Peyer's patch (tissue), 4 donors: Measurements from ENCODE around the gene LYSET.
"Not testable (repeated sequence)": the region's sequence is repeated elsewhere in the genome, so short reads cannot be mapped to it uniquely, and the experiment has no call there.

ENCODE experiments used
- CTCF ChIP-seq, 6 experiments: fragments of 450-650 bp in 4 of 6; fragments of 200-600 bp in 2 of 6; sonication (generic) in 1 of 6; IDR thresholded peaks; one replicate each; pipeline ENCODE4 v1.5.1; 2017 to 2019; ENCODE audit warnings: antibody characterized with exemption in 6 of 6, mild to moderate bottlenecking in 3 of 6, moderate library complexity in 1 of 6
- POLR2A ChIP-seq, 2 donors: fragments of 450-650 bp; IDR thresholded peaks; one replicate each; pipeline ENCODE4 v1.5.1; 2017; ENCODE audit warnings: antibody characterized with exemption in 2 of 2, mild to moderate bottlenecking in 2 of 2, moderate library complexity in 2 of 2

GRCh38 chr14:93170141-93170540, 15.0 kb upstream of the LYSET start:
- not testable (repeated sequence) for TF ChIP-seq CTCF, POLR2A (IDR thresholded peaks at IDR 0.05)
